G401 (cell line): Measurements from ENCODE around the gene CAPN5. TPM values are rescaled to one million over a fixed set of nuclear protein-coding genes. Genes with fewer than 3 reads are reported as not detected.

Experiments
- DNase-seq: peaks from one replicate; pipeline ENCODE4 v3.0.0-alpha.2; 2015; ENCODE audit warnings: low spot score
- in situ Hi-C: cut with HindIII; loops from 2 replicates; pipeline ENCODE4 v1.10.0; 2016; ENCODE audit warnings: low sequenced_read_pairs, mixed read lengths
- total RNA-seq: library from RNA; depleted of rRNA; stranded (reverse); fragments of >200 nt; shearing (Covaris generic); gene quantifications from 2 replicates; pipeline ENCODE4 v1.2.3, GENCODE V29; 2014

CAPN5 gene
- total RNA-seq, 1 experiment from 2014 or later = 5.6 TPM

DNA sequence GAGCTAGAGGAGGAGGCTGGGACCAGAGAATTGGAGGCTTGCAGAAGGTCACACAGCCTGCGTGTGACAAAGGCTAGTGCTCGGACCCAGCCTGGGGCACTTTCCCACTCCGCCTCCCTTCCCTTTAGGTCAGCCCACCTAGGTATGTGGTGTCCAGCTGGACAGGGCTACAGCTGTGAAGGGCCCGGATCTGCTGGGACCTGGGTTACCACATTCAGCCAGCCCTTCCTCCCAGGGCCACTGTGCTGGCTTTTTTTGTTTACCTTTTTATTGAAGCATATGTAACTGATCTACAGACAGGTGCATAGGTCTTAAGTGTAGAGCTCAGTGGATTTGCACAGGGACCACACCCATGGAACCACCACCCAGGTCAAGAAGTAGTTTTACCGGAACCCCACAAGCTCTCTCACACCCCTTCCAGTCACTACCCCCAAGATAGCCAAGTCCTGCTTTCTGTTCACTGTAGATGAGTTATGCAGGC, 8.7 kb downstream of the CAPN5 start:
- in situ Hi-C loops = no loop called here

DNA sequence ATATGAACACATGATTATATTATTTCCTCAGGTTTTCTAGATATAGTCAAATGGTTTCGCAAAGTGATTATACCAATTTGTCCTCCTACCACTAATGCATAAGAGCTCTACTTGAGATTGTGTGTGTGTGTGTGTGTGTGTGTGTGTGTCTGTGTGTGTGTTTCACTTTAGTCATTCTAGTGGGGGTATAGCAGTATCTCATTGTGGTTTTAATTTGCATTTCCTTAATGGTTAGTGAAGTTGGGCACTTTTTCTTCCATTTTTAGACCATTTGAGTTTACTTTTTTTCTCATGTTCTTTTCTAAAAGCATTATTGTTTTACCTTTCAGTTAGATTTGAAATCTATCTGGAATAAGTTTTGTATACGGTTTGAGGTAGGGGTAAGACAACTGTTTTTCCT, 12.9 kb downstream of the CAPN5 start:
- DNase-seq = no peak
- in situ Hi-C loops = no loop called here

More for the DNA sequence above, 8.7 kb downstream of the CAPN5 start:
- no peak for DNase-seq

GRCh38 chr11:77080643-77081210, 14.0 kb downstream of the CAPN5 start:
- DNase-seq = no peak
- in situ Hi-C loops = no loop called here

GRCh38 chr11:77081381-77081851, 14.6 kb downstream of the CAPN5 start:
- in situ Hi-C loops = no loop called here
- DNase-seq = no peak

DNA sequence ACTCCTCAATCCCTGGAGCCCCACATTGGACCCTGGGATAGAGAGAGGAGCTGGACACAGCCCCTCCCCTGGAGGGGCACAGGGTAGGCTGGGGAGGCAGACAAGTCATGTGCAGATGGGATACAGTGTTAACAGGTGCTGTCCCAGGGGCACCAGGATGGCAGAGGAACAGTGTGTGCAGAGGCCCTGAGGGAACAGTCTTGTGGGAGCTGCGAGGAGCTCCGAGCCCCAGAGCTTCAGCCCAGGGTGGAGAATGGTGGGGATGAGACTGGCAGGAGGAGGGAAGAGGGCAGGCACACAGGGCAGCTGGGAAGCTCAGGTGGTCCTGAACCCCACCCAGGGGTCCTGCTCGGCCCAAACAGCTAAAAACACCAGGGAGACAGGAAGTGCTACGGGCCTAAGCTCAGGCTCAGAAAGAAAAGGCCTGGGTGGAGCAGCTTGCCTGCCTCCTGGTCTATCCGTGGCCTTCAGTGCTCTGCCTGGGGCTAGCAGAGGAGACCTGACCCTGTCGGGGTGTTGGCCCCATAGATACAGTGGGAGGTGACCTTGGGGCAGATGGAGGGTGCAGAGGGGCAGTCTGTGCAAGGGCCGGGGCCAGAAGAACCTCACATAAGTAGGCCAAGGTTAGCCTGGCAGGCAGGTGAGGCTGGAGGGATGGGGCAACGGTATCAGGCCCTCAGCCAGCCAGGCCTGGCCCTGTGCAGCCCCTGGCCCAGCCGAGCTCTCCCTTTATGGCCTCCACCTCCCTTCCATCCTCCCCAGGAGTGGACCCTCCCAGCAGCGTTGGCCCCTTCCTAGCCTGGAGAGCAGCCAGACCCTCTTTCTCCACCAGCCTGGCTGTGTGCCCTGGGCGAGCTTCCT, 15.4 kb downstream of the CAPN5 start:
- DNase-seq = no peak
- in situ Hi-C loops = no loop called here

DNA sequence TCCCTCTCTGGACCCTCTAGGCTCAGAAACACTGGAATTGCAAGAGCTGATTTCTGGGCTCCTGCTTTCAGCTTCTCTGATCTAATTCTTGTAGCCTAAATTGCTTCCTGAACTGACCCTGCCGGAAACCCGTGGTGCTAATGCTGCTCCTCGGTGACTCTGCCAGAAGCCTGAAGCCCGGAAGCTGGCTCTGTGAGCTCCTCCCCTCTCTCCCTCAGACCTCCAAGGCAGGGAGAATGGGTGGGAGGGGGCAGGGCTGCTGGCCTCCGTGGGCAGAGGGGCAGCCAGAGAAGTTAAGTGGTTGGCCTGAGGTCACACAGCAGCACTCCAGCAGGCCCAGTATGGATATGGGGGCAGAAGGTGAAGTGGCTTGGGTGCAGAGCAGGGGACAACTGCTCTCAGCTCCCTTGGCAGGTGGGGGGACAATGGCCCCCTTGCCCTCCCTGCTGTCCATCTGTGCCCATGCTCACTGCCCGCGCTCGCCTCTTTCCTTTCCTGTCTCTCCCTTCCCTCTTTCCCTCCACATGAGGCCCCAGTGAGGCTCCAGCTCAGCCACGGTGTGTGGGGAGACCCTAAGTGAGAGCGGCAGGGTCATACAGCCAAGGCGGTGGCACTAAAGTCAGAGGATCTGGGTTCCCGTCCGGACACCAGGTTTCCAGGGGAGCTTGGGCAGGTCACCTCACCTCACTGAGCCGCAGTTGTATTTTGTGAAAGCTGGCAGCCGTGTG, 16.2 kb downstream of the CAPN5 start:
- in situ Hi-C loops = no loop called here
- no peak for DNase-seq

DNA sequence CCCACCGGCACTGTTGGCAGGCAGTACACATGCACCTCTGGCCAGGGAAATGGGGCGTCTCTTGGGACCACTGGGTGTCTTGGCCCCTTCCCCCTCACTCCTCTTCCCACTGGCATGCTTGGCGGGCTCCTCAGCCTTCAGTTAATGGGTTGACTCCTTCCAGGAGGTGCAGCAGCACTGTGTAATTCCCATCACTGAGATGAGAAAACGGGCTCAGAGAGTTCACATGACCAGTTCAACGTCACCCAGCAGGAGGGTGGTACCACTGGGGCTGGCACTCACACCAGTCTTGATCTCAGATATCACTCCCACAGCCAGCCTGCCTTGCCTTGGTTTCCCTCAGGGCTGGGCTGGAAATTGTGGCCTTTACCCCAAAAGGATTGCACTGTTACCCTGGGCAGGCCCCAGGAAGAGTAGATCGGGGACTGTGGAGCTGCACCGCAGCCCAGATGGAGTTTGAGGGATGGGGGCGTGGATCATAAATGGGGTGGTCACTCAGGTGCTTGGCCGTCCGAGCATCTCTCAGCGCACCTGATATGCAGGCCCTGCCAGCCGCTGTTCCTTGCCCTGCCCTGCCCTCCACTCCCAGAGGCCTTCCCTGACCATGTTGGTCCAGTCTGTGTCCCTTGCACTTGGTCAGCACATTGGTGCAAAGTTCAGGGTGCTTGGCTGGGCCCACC, 16.9 kb downstream of the CAPN5 start:
- DNase-seq = no peak
- in situ Hi-C loops = no loop called here

DNA sequence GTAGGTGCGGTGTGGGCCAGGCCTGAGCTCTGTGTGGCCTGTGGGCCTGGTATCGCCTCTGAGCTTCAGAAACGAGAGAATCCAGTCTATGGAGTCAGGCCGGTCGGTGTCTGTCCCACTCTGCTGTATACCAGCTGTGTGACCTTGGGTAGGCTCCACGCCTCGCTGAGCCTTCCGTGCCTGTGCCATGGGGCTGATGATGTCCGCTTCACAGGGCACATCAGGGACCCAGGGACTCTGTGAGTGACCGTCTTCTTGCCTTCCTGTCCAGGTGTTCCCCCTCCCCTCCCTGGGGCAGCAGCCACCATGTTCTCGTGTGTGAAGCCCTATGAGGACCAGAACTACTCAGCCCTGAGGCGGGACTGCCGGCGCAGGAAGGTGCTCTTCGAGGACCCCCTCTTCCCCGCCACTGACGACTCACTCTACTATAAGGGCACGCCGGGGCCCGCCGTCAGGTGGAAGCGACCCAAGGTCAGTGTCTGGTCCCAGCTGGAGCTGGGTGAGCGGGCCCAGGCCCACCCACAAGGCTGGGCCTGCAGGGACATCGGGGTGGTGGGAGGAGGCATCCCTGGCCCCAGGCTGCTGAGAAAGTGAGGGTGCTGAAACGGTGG, 17.9 kb downstream of the CAPN5 start:
- DNase-seq = no peak
- in situ Hi-C loops = no loop called here

- in situ Hi-C loops = no loop called here
- no peak for DNase-seq
These were observed 18.9 kb downstream of the CAPN5 start for GRCh38 chr11:77085652-77086051.

DNA sequence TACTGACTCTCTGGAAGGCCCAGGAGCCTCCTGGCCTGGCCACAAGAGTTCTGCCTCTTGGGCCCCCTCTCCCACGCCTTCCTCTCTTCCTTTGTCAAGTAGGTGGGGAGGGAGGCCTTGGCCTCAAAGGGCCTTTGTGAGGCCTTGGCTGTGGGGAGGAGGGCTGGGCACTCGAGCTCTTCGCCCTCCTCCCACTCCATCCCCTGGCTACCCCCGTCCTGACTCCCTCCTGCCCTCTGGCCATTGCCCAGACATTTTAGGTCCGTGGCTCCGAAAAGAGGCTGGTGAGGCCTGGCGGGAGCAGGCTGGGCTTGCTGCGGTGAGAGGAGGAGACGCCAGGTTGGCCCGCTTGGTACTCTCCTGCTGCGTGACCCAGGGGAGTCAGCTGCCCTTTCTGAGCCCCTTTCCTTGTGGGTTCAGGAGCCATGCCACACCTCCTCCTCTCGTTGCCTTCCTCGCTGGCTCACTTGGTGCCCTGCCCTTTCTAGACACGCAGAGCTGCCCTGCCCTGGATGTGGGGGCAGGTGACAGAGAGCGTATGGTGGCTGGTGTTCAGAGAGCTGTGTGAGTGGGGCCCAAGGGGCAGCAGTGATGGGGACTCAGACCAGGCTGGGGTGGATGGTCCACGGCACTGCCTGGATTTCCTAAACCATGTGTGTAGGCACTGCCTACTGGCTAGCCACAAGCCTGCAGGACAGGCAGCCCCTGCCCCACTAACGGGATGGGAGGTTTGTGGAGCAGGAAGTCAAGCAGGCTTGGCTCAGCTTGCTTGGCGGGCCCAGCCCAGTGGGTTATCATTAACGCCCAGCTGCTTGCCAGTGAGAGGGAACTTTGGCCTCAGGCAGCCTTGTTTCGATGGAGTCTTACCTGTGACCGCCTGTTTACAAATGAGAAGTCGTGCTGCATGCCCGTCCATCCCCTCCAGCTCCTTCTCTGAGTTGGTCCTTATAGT, 20.0 kb downstream of the CAPN5 start:
- in situ Hi-C loops = no loop called here
- DNase-seq = no peak

GRCh38 chr11:77087723-77088225, 21.0 kb downstream of the CAPN5 start:
- DNase-seq = no peak
- in situ Hi-C loops = no loop called here

GRCh38 chr11:77088236-77089003, 21.6 kb downstream of the CAPN5 start:
- in situ Hi-C loops = no loop called here
- DNase-seq = no peak

- no peak for DNase-seq
- in situ Hi-C loops = no loop called here
These were observed 22.3 kb downstream of the CAPN5 start for GRCh38 chr11:77089004-77089545.

GRCh38 chr11:77090046-77090372, 23.2 kb downstream of the CAPN5 start:
- in situ Hi-C loops = no loop called here
- no peak for DNase-seq

DNA sequence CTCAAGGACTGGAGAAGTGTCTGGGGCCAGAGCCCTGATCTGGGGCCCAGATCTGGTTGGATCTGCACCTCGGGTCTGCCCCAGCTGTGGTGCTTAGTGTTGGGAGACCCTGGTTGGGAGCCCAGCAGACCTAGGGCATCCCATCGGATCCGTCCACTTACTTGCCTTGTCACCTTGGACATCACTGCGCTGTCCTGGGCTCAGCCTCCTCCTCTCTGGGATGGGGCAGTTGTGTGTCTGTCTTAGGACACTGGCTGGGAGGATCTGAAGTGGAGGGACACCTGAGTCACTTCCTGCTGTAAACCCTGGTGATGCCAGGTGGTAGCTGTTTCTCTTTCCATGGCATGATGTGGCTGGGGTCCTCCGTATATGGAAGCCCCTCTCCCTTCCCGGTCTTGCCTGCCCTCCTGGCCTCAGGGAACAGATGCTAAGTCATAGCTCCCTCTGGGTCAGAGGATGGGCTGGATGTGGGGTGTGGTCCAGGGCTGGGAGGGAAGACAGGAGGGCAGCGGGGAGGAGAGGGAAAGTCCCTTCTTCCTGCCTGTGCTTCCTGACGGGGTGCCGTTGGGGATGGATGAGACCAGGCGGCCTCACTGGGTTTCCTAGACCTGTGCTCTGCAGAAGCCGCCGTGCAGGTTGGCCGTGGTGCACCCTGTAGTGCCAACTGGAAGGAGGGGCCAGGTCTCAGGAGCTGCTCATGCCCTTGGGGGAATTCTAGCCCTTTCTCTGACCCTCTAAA, 23.8 kb downstream of the CAPN5 start:
- in situ Hi-C loops = no loop called here
- no peak for DNase-seq
